H1 (cell line): Measurements from ENCODE around the gene LRRFIP1. TPM values are rescaled to one million over a fixed set of nuclear protein-coding genes. Genes with fewer than 3 reads are reported as not detected.

Experiments
- CTCF ChIA-PET: fragments of 300-600 bp; sonication (Branson Sonifier 250); formaldehyde crosslinking; loops from one replicate; lab custom pipeline; 2021; ENCODE audit not compliant: partially characterized antibody; lab: Charles Lee
- POLR2A ChIA-PET: fragments of 300-600 bp; sonication (Branson Sonifier 250); formaldehyde crosslinking; loops from one replicate; lab custom pipeline; 2021; ENCODE audit warnings: inconsistent platforms; ENCODE audit not compliant: partially characterized antibody; lab: Charles Lee
- DNase-seq, 2 experiments: peaks; one replicate each; pipeline versions ENCODE4 v3.0.0 to v3.0.0-alpha.2; 2010 to 2022; ENCODE audit warnings: low spot score in 2 of 2, low read depth in 1 of 2, mixed read lengths in 1 of 2
- FAIRE-seq: peaks from 2 replicates; lab custom pipeline; 2011; peaks lifted over from hg19 to GRCh38; lab: Jason Lieb, UNC
- H2AFZ ChIP-seq: 2 replicates; pipeline ENCODE4 v1.8.1; 2012; ENCODE audit warnings: low read length, inconsistent platforms
- H2AK5ac ChIP-seq: 2 replicates; pipeline ENCODE4 v1.6.1; 2013; ENCODE audit warnings: low read depth, low read length
- H2BK120ac ChIP-seq: replicated peaks from 2 replicates; pipeline ENCODE3; 2013; ENCODE audit warnings: low read depth, low read length, inconsistent platforms
- H2BK12ac ChIP-seq: 2 replicates; pipeline ENCODE4 v1.6.1; 2013; ENCODE audit warnings: low read depth, low read length
- H2BK15ac ChIP-seq: 2 replicates; pipeline ENCODE4 v1.6.1; 2013; ENCODE audit warnings: low read length
- H2BK20ac ChIP-seq: 2 replicates; pipeline ENCODE4 v1.6.1; 2013; ENCODE audit warnings: low read length
- H2BK5ac ChIP-seq: 2 replicates; pipeline ENCODE4 v1.6.1; 2013; ENCODE audit warnings: low read depth, low read length
- H3K14ac ChIP-seq: 2 replicates; pipeline ENCODE4 v1.6.1; 2013; ENCODE audit warnings: inconsistent platforms; ENCODE audit not compliant: insufficient read length
- H3K18ac ChIP-seq: 2 replicates; pipeline ENCODE4 v1.6.1; 2013; ENCODE audit warnings: low read length; ENCODE audit errors: extremely low read depth
- H3K23ac ChIP-seq: 2 replicates; pipeline ENCODE4 v1.6.1; 2013; ENCODE audit warnings: inconsistent platforms; ENCODE audit not compliant: insufficient read length
- H3K23me2 ChIP-seq: 2 replicates; pipeline ENCODE4 v1.6.1; 2013; ENCODE audit warnings: low read depth, low read length
- H3K27ac ChIP-seq: 2 replicates; pipeline ENCODE4 v1.6.1; 2011; ENCODE audit warnings: low read depth, low read length, inconsistent platforms
- H3K27me3 ChIP-seq, 4 experiments: replicated peaks in 1 of 4; 1 replicate in 1 of 4; 2 replicates in 3 of 4; pipeline versions ENCODE4 v1.6.1 to v1.8.1; 2011 to 2013; ENCODE audit warnings: low read length in 3 of 4, mild to moderate bottlenecking in 3 of 4, inconsistent platforms in 2 of 4, mixed read lengths in 2 of 4, moderate library complexity in 1 of 4; ENCODE audit not compliant: control insufficient read depth in 3 of 4, insufficient read depth in 3 of 4; ENCODE audit errors: extremely low read depth in 1 of 4
- H3K36me3 ChIP-seq, 4 experiments: 2 replicates each; pipeline versions ENCODE4 v1.6.1 to v1.8.1; 2011 to 2013; ENCODE audit warnings: mild to moderate bottlenecking in 4 of 4, low read length in 3 of 4, moderate library complexity in 2 of 4, control low read depth in 1 of 4, inconsistent platforms in 1 of 4; ENCODE audit not compliant: insufficient read depth in 4 of 4, control insufficient read depth in 2 of 4
- H3K4ac ChIP-seq: replicated peaks from 2 replicates; pipeline ENCODE3; 2013; ENCODE audit warnings: low read length, low read depth, mixed read lengths, inconsistent platforms; ENCODE audit not compliant: insufficient read length
- H3K4me1 ChIP-seq, 4 experiments: replicated peaks in 1 of 4; 1 replicate in 1 of 4; 2 replicates in 3 of 4; pipeline versions ENCODE4 v1.6.1 to v1.8.1; 2011 to 2013; ENCODE audit warnings: low read length in 3 of 4, inconsistent platforms in 2 of 4, mixed read lengths in 1 of 4; ENCODE audit not compliant: insufficient read depth in 4 of 4, control insufficient read depth in 3 of 4
- H3K4me2 ChIP-seq, 2 experiments: 2 replicates each; pipeline versions ENCODE4 v1.6.1 to v1.8.1; 2011 to 2013; ENCODE audit warnings: low read depth in 2 of 2, low read length in 2 of 2, control low read depth in 1 of 2, inconsistent platforms in 1 of 2, mild to moderate bottlenecking in 1 of 2; ENCODE audit not compliant: insufficient read depth in 1 of 2
- H3K4me3 ChIP-seq, 4 experiments: fragments of 200-600, 300-600 bp in 1 of 4; sonication (generic), shearing (Covaris generic), sonication (Bioruptor Twin) in 1 of 4; 2 replicates each; pipeline versions ENCODE4 v1.5.1 to v1.8.1; 2011 to 2016; ENCODE audit warnings: low read length in 4 of 4, low read depth in 3 of 4, control low read depth in 2 of 4, inconsistent platforms in 2 of 4, mild to moderate bottlenecking in 2 of 4, mixed read lengths in 1 of 4, moderate library complexity in 1 of 4; ENCODE audit not compliant: insufficient read depth in 2 of 4; ENCODE audit errors: extremely low read depth in 1 of 4
- H3K56ac ChIP-seq: replicated peaks from 2 replicates; pipeline ENCODE3; 2013; ENCODE audit warnings: low read depth, mild to moderate bottlenecking, mixed read lengths, low read length, inconsistent platforms; ENCODE audit not compliant: insufficient read length
- H3K79me1 ChIP-seq: 2 replicates; pipeline ENCODE4 v1.6.1; 2013; ENCODE audit warnings: low read depth, low read length, control low read depth
- H3K79me2 ChIP-seq, 2 experiments: 2 replicates each; pipeline versions ENCODE4 v1.6.1 to v1.8.1; 2012 to 2013; ENCODE audit warnings: low read length in 2 of 2, mild to moderate bottlenecking in 2 of 2, inconsistent platforms in 1 of 2; ENCODE audit not compliant: insufficient read depth in 2 of 2, control insufficient read depth in 1 of 2
- H3K9ac ChIP-seq, 4 experiments: replicated peaks in 1 of 4; 1 replicate in 1 of 4; 2 replicates in 3 of 4; pipeline versions ENCODE4 v1.6.1 to v1.8.1; 2011 to 2013; ENCODE audit warnings: low read depth in 3 of 4, low read length in 3 of 4, control low read depth in 2 of 4, mild to moderate bottlenecking in 2 of 4, moderate library complexity in 2 of 4, inconsistent platforms in 1 of 4; ENCODE audit errors: extremely low read depth in 1 of 4
- H3K9me3 ChIP-seq, 2 experiments: 2 replicates each; pipeline versions ENCODE4 v1.6.1 to v1.8.1; 2012 to 2013; ENCODE audit warnings: mild to moderate bottlenecking in 2 of 2, moderate library complexity in 2 of 2, control low read depth in 1 of 2, inconsistent platforms in 1 of 2, low read depth in 1 of 2, low read length in 1 of 2, mixed read lengths in 1 of 2; ENCODE audit not compliant: insufficient read depth in 2 of 2
- H4K20me1 ChIP-seq, 2 experiments: replicated peaks in 1 of 2; 2 replicates each; pipeline versions ENCODE3 to v1.8.1; 2011 to 2013; ENCODE audit warnings: inconsistent platforms in 2 of 2, low read length in 2 of 2, mild to moderate bottlenecking in 1 of 2; ENCODE audit not compliant: insufficient read depth in 2 of 2, control insufficient read depth in 1 of 2
- H4K5ac ChIP-seq: 2 replicates; pipeline ENCODE4 v1.6.1; 2013; ENCODE audit warnings: low read length, low read depth, mixed read lengths, inconsistent platforms; ENCODE audit not compliant: insufficient read length
- H4K8ac ChIP-seq: 2 replicates; pipeline ENCODE4 v1.8.0; 2013; ENCODE audit warnings: mild to moderate bottlenecking, moderate library complexity, low read length, inconsistent platforms; ENCODE audit not compliant: insufficient read depth; ENCODE audit errors: extremely low read depth
- H4K91ac ChIP-seq: replicated peaks from 2 replicates; pipeline ENCODE3; 2013; ENCODE audit warnings: low read length, mixed read lengths, inconsistent platforms; ENCODE audit not compliant: insufficient read length
- BACH1 ChIP-seq: IDR thresholded peaks from 2 replicates; pipeline ENCODE4 v1.6.1; 2012; ENCODE audit warnings: low read length, improper control_type of control experiment
- CBX5 ChIP-seq: fragments of 300-800, 300-1000 bp; sonication (generic); IDR thresholded peaks from 2 replicates; pipeline ENCODE4 v1.7.1; 2016; ENCODE audit warnings: antibody characterized with exemption, low read length, low read depth
- E2F6 ChIP-seq: IDR thresholded peaks from 2 replicates; pipeline ENCODE4 v1.6.1; 2012; ENCODE audit warnings: inconsistent platforms
- EGR1 ChIP-seq: IDR thresholded peaks from 2 replicates; pipeline ENCODE4 v1.6.1; 2011; ENCODE audit warnings: low read depth, low read length, borderline replicate concordance
- GTF2F1 ChIP-seq: IDR thresholded peaks from 2 replicates; pipeline ENCODE4 v1.6.1; 2012; ENCODE audit warnings: low read depth, low read length, improper control_type of control experiment, borderline replicate concordance
- HDAC6 ChIP-seq: IDR thresholded peaks from one replicate; pipeline ENCODE4 v1.7.1; 2012; ENCODE audit warnings: low read depth, mild to moderate bottlenecking, inconsistent platforms, low read length, moderate library complexity
- JUN ChIP-seq: IDR thresholded peaks from 2 replicates; pipeline ENCODE4 v1.6.1; 2011; ENCODE audit warnings: low read depth, mild to moderate bottlenecking, improper control_type of control experiment, low read length
- KDM5A ChIP-seq: fragments of 200-600 bp; IDR thresholded peaks from 2 replicates; pipeline ENCODE4 v1.7.1; 2012; ENCODE audit warnings: mild to moderate bottlenecking, low read length, inconsistent platforms, mixed read lengths
- NRF1 ChIP-seq: IDR thresholded peaks from 2 replicates; pipeline ENCODE4 v1.6.1; 2011; ENCODE audit warnings: mild to moderate bottlenecking, low read depth, low read length, improper control_type of control experiment
- SIN3A ChIP-seq, 2 experiments: IDR thresholded peaks in 1 of 2; conservative IDR thresholded peaks in 1 of 2; 2 replicates each; pipeline ENCODE4 v1.6.1; 2011 to 2012; ENCODE audit warnings: low read length in 2 of 2, improper control_type of control experiment in 1 of 2, low read depth in 1 of 2, mild to moderate bottlenecking in 1 of 2
- SIRT6 ChIP-seq: IDR thresholded peaks from one replicate; pipeline ENCODE4 v1.7.1; 2012; ENCODE audit warnings: low read length, inconsistent platforms
- SP4 ChIP-seq: IDR thresholded peaks from 2 replicates; pipeline ENCODE4 v1.6.1; 2012; ENCODE audit warnings: low read length, inconsistent platforms
- TAF7 ChIP-seq: optimal IDR thresholded peaks from 2 replicates; pipeline ENCODE3; 2011; ENCODE audit warnings: low read depth, mild to moderate bottlenecking, inconsistent platforms, low read length, moderate library complexity, borderline replicate concordance
- WGBS, 2 experiments: shearing (Covaris generic) in 1 of 2; methylation state at CpG; one replicate each; pipeline versions ENCODE4 v1.1.6 to v1.1.7; 2013 to 2015; ENCODE audit warnings: low lambda C conversion rate in 2 of 2, mixed read lengths in 2 of 2, inconsistent platforms in 1 of 2, low coverage in 1 of 2, missing lambda C conversion rate in 1 of 2; ENCODE audit not compliant: insufficient replicate concordance in 2 of 2, insufficient coverage in 1 of 2, insufficient read length in 1 of 2; ENCODE audit errors: extremely low coverage in 1 of 2, missing lambda C conversion rate in 1 of 2; 5-methylcytosine and 5-hydroxymethylcytosine counted together
- polyA plus RNA-seq, 7 experiments: library from polyadenylated mRNA; depleted of rRNA in 3 of 7; stranded (reverse) in 5 of 7; unstranded in 2 of 7; fragments of >200 nt in 5 of 7; fragments of 200-250 nt in 2 of 7; gene quantifications; 1 replicate in 5 of 7; 2 replicates in 1 of 7; 4 replicates in 1 of 7; pipeline versions ENCODE4 v1.2.1 to v1.2.3, GENCODE V29; 2011 to 2013; ENCODE audit warnings: missing spikeins in 2 of 7, mixed read lengths in 2 of 7
- total RNA-seq: library from RNA; stranded (reverse); fragmentation: NEBNext Ultra II Directional; extraction: Animal tissue kit (Norgen Biotek cat#: 25700); gene quantifications from 2 replicates; pipeline ENCODE4 v1.2.1, GENCODE V29; 2021

Gene LRRFIP1
- total and polyA plus RNA-seq, 2 of the 8 experiments (the other 6 are each of a cell fraction or from before 2014, with no cell fraction given) = 12.1 to 75.8 TPM

GRCh38 chr2:237695201-237695780 lies 67.9 kb downstream of the LRRFIP1 start:
- no peak overlapping the region for H3K56ac ChIP-seq
- peaks cover 21% of the 10 kb centered on the region for H3K23me2 ChIP-seq
- DNase-seq = no peak
- no peak overlapping the region for H2BK15ac ChIP-seq
- ChIA-PET CTCF (interaction anchor here (1.2 kb wide), 1 partner anchor 444 kb away, joined by 3 read pairs; no protein-coding TSS in a partner anchor), POLR2A (no interaction called here)
- TF ChIP-seq TAF7 = no peak
- TF ChIP-seq SIN3A (conservative IDR thresholded peaks at IDR 0.05 in 1 of 2, IDR thresholded peaks at IDR 0.05 in 1 of 2; ENCODE audit: low read depth in 1 of 2, low read length in 2 of 2) = no peak
- TF ChIP-seq EGR1 = no peak
- no peak for TF ChIP-seq GTF2F1
- TF ChIP-seq SIRT6 = no peak
- no peak for TF ChIP-seq E2F6
- TF ChIP-seq SP4 = no peak
- no peak for TF ChIP-seq HDAC6
- no peak for TF ChIP-seq KDM5A
- TF ChIP-seq CBX5 = no peak
- TF ChIP-seq NRF1 = no peak
- no peak for TF ChIP-seq JUN
- no peak for TF ChIP-seq BACH1
- H4K8ac ChIP-seq = no peak overlapping the region
- peaks cover 11 to 29% (median 21%) of the 10 kb centered on the region in 4 experiments for H3K4me1 ChIP-seq
- H3K4me3 ChIP-seq = no peak overlapping the region
- H3K14ac ChIP-seq = no peak overlapping the region
- no peak for FAIRE-seq
- H4K5ac ChIP-seq = no peak overlapping the region
- no peak overlapping the region for H3K27ac ChIP-seq
- H3K9me3 ChIP-seq = no peaks in the 10 kb centered on the region
- H3K27me3 ChIP-seq = peaks cover 0 to 9% (median 3%) of the 10 kb centered on the region in 4 experiments; a peak in 3 of 7 replicates
- no peak overlapping the region for H4K91ac ChIP-seq
- H3K9ac ChIP-seq = no peak overlapping the region
- no peak overlapping the region for H3K18ac ChIP-seq
- H3K4me2 ChIP-seq = no peak overlapping the region
- H3K36me3 ChIP-seq = no peaks in the 10 kb centered on the region
- no peak overlapping the region for H2AK5ac ChIP-seq
- no peak overlapping the region for H2BK120ac ChIP-seq
- H2BK5ac ChIP-seq = no peak overlapping the region
- WGBS, 2 experiments = 91% methylated on average over 7 of the region's 7 CpGs; no CpG with 5 or more reads in 1 of the 2 experiments
- H2BK20ac ChIP-seq = no peak overlapping the region
- no peak overlapping the region for H2AFZ ChIP-seq
- H4K20me1 ChIP-seq = peaks cover 15 to 39% of the 10 kb centered on the region in 2 experiments
- H3K4ac ChIP-seq = no peak overlapping the region
- H2BK12ac ChIP-seq = no peak overlapping the region
- peaks cover 18% of the 10 kb centered on the region for H3K79me1 ChIP-seq
- no peak overlapping the region for H3K23ac ChIP-seq
- peaks cover 12 to 76% of the 10 kb centered on the region in 2 experiments; a peak in 3 of 4 replicates for H3K79me2 ChIP-seq
